CD4-positive, CD25-positive, alpha-beta regulatory T cell (primary cell): Measurements from ENCODE around the gene ME3. TPM values are rescaled to one million over a fixed set of nuclear protein-coding genes. Genes with fewer than 3 reads are reported as not detected.

Source experiments
- ATAC-seq, 2 donors: fragments of 150-1000 bp; cut with Tn5 transposase; one replicate each; pipeline ENCODE4 v1.10.0; 2021; ENCODE audit warnings: low read depth in 2 of 2, moderate number of reproducible peaks in 2 of 2, moderate library complexity in 1 of 2
- DNase-seq, 3 donors: peaks; one replicate each; pipeline versions ENCODE4 v3.0.0 to v3.0.0-alpha.2; 2012 to 2022; ENCODE audit warnings: mixed read lengths in 1 of 3
- H3K27ac ChIP-seq: one replicate; pipeline ENCODE4 v1.7.0; 2013; ENCODE audit warnings: mild to moderate bottlenecking, low read length; ENCODE audit not compliant: insufficient read depth, poor library complexity, severe bottlenecking
- H3K27me3 ChIP-seq: one replicate; pipeline ENCODE4 v1.7.0; 2013; ENCODE audit warnings: low read length; ENCODE audit not compliant: control insufficient read depth, insufficient read depth
- H3K36me3 ChIP-seq: one replicate; pipeline ENCODE4 v1.7.0; 2013; ENCODE audit warnings: mild to moderate bottlenecking, low read length, moderate library complexity; ENCODE audit not compliant: control insufficient read depth, insufficient read depth
- H3K4me1 ChIP-seq: 2 replicates; pipeline ENCODE4 v1.7.0; 2013; ENCODE audit warnings: mild to moderate bottlenecking, low read length; ENCODE audit not compliant: insufficient read depth, control insufficient read depth, poor library complexity, severe bottlenecking
- H3K4me3 ChIP-seq: one replicate; pipeline ENCODE4 v1.7.0; 2013; ENCODE audit warnings: low read depth, mild to moderate bottlenecking, low read length, moderate library complexity
- H3K9me3 ChIP-seq, 2 experiments: 1 replicate in 1 of 2; 2 replicates in 1 of 2; pipeline ENCODE4 v1.7.0; 2013; ENCODE audit warnings: low read length in 2 of 2, mild to moderate bottlenecking in 1 of 2, moderate library complexity in 1 of 2; ENCODE audit not compliant: control insufficient read depth in 2 of 2
- H3K27ac Mint-ChIP-seq, 3 donors: one replicate each; pipeline ENCODE4 v1.8.0; 2020 to 2022; ENCODE audit warnings: mild to moderate bottlenecking in 3 of 3, mixed read lengths in 3 of 3, moderate library complexity in 2 of 3
- H3K27me3 Mint-ChIP-seq: one replicate; pipeline ENCODE4 v1.8.0; 2022; ENCODE audit warnings: mild to moderate bottlenecking, mixed read lengths
- H3K36me3 Mint-ChIP-seq: one replicate; pipeline ENCODE4 v1.8.0; 2020; ENCODE audit warnings: mixed read lengths
- H3K4me1 Mint-ChIP-seq, 4 donors: one replicate each; pipeline ENCODE4 v1.8.0; 2020 to 2022; ENCODE audit warnings: mixed read lengths in 4 of 4, mild to moderate bottlenecking in 1 of 4
- H3K4me3 Mint-ChIP-seq, 4 donors: one replicate each; pipeline ENCODE4 v1.8.0; 2020 to 2022; ENCODE audit warnings: mild to moderate bottlenecking in 4 of 4, mixed read lengths in 4 of 4, moderate library complexity in 3 of 4
- H3K9me3 Mint-ChIP-seq, 7 donors: one replicate each; pipeline ENCODE4 v1.8.0; 2020 to 2022; ENCODE audit warnings: mixed read lengths in 7 of 7, mild to moderate bottlenecking in 3 of 7, moderate library complexity in 2 of 7
- polyA plus RNA-seq, 4 donors: library from polyadenylated mRNA; unstranded; fragments of 300-500 nt; fragmentation: Illumina TruSeq; gene quantifications; one replicate each; pipeline ENCODE4 v1.2.3, GENCODE V29; 2021
- total RNA-seq: library from RNA; stranded (reverse); gene quantifications from one replicate; pipeline ENCODE4 v1.2.3, GENCODE V29; 2022

Gene ME3
- total and polyA plus RNA-seq, 5 donors from 2014 or later, result 0.18 to 1.4 (median 0.38) TPM; not detected in 2

GRCh38 chr11:86671531-86672006, 847 bp downstream of the ME3 start:
- Histone ChIP-seq H3K27me3 (peaks cover 10% of the 10 kb centered on the region), H3K4me1 (peaks cover 3% of the 10 kb centered on the region), H3K9me3 (no peaks in the 10 kb centered on the region), H3K4me3 (no peak overlapping the region), H3K36me3 (no peaks in the 10 kb centered on the region), H3K27ac (no peak overlapping the region)
- peak in 1 of 2 donors; percentile 20 for ATAC-seq
- Mint-ChIP-seq H3K4me3 (peak overlapping the region; percentile 62 to 84 (median 73)), H3K4me1 (peaks cover 0 to 10% (median 5%) of the 10 kb centered on the region in 4 donors), H3K36me3 (no peaks in the 10 kb centered on the region), H3K27me3 (peaks cover 43% of the 10 kb centered on the region), H3K9me3 (peaks cover 0 to 5% (median 0%) of the 10 kb centered on the region in 7 donors), H3K27ac (no peak overlapping the region)
- DNase-seq, result peak in 1 of 3 donors; percentile 12

GRCh38 chr11:86670911-86671310, 1.5 kb downstream of the ME3 start:
- H3K27me3 ChIP-seq, result peaks cover 10% of the 10 kb centered on the region
- H3K36me3 ChIP-seq, result no peaks in the 10 kb centered on the region
- peaks cover 0 to 10% (median 5%) of the 10 kb centered on the region in 4 donors for H3K4me1 Mint-ChIP-seq
- no peaks in the 10 kb centered on the region for H3K9me3 ChIP-seq
- peak overlapping the region; percentile 62 to 84 (median 73) for H3K4me3 Mint-ChIP-seq
- H3K36me3 Mint-ChIP-seq, result no peaks in the 10 kb centered on the region
- DNase-seq (no peak), ATAC-seq (no peak)
- no peak overlapping the region for H3K27ac ChIP-seq
- H3K9me3 Mint-ChIP-seq, result peaks cover 0 to 5% (median 0%) of the 10 kb centered on the region in 7 donors
- H3K27me3 Mint-ChIP-seq, result peaks cover 44% of the 10 kb centered on the region
- H3K27ac Mint-ChIP-seq, result no peak overlapping the region
- peaks cover 3% of the 10 kb centered on the region for H3K4me1 ChIP-seq
- no peak overlapping the region for H3K4me3 ChIP-seq

- Histone ChIP-seq H3K9me3 (no peaks in the 10 kb centered on the region), H3K4me3 (no peak overlapping the region), H3K4me1 (peaks cover 3% of the 10 kb centered on the region), H3K27ac (no peak overlapping the region), H3K36me3 (no peaks in the 10 kb centered on the region), H3K27me3 (peaks cover 10% of the 10 kb centered on the region)
- Mint-ChIP-seq H3K27me3 (peaks cover 44% of the 10 kb centered on the region), H3K36me3 (no peaks in the 10 kb centered on the region), H3K27ac (no peak overlapping the region), H3K4me1 (peaks cover 0 to 10% (median 5%) of the 10 kb centered on the region in 4 donors), H3K9me3 (peaks cover 0 to 5% (median 1%) of the 10 kb centered on the region in 7 donors), H3K4me3 (no peak overlapping the region)
- DNase-seq (no peak), ATAC-seq (no peak)
These were observed 2.2 kb downstream of the ME3 start for GRCh38 chr11:86670181-86670580.

- peaks cover 10% of the 10 kb centered on the region for H3K27me3 ChIP-seq
- H3K9me3 ChIP-seq, result no peaks in the 10 kb centered on the region
- ATAC-seq, result no peak
- no peak for DNase-seq
- H3K4me3 ChIP-seq, result no peak overlapping the region
- no peaks in the 10 kb centered on the region for H3K36me3 ChIP-seq
- H3K27ac ChIP-seq, result no peak overlapping the region
- no peaks in the 10 kb centered on the region for H3K36me3 Mint-ChIP-seq
- H3K4me1 ChIP-seq, result peaks cover 3% of the 10 kb centered on the region
- H3K4me1 Mint-ChIP-seq, result peaks cover 0 to 10% (median 5%) of the 10 kb centered on the region in 4 donors
- peaks cover 0 to 5% (median 2%) of the 10 kb centered on the region in 7 donors for H3K9me3 Mint-ChIP-seq
- no peak overlapping the region for H3K4me3 Mint-ChIP-seq
- peaks cover 44% of the 10 kb centered on the region for H3K27me3 Mint-ChIP-seq
- H3K27ac Mint-ChIP-seq, result no peak overlapping the region
These were observed 3.0 kb downstream of the ME3 start for GRCh38 chr11:86669424-86669823.

- no peak overlapping the region for H3K4me3 ChIP-seq
- no peak overlapping the region for H3K27ac ChIP-seq
- ATAC-seq (no peak), DNase-seq (no peak)
- Mint-ChIP-seq H3K27me3 (peaks cover 44% of the 10 kb centered on the region), H3K4me1 (peaks cover 0 to 10% (median 5%) of the 10 kb centered on the region in 4 donors), H3K9me3 (peaks cover 0 to 5% (median 2%) of the 10 kb centered on the region in 7 donors), H3K36me3 (no peaks in the 10 kb centered on the region), H3K4me3 (no peak overlapping the region), H3K27ac (no peak overlapping the region)
- no peaks in the 10 kb centered on the region for H3K36me3 ChIP-seq
- peaks cover 3% of the 10 kb centered on the region for H3K4me1 ChIP-seq
- no peaks in the 10 kb centered on the region for H3K9me3 ChIP-seq
- peaks cover 10% of the 10 kb centered on the region for H3K27me3 ChIP-seq
These were observed 3.5 kb downstream of the ME3 start for GRCh38 chr11:86668929-86669328.

GRCh38 chr11:86666193-86666592, 6.2 kb downstream of the ME3 start:
- Mint-ChIP-seq H3K36me3 (no peaks in the 10 kb centered on the region), H3K9me3 (peaks cover 0 to 5% (median 0%) of the 10 kb centered on the region in 7 donors), H3K27ac (no peak overlapping the region), H3K4me1 (peaks cover 0 to 2% (median under 1%) of the 10 kb centered on the region in 4 donors), H3K4me3 (no peak overlapping the region), H3K27me3 (peaks cover 27% of the 10 kb centered on the region)
- DNase-seq, result no peak
- Histone ChIP-seq H3K4me3 (no peak overlapping the region), H3K4me1 (no peaks in the 10 kb centered on the region), H3K36me3 (no peaks in the 10 kb centered on the region), H3K27ac (no peak overlapping the region), H3K9me3 (no peaks in the 10 kb centered on the region), H3K27me3 (peaks cover 10% of the 10 kb centered on the region)
- no peak for ATAC-seq

- H3K27me3 ChIP-seq, result peaks cover 8% of the 10 kb centered on the region
These were observed 7.5 kb downstream of the ME3 start for GRCh38 chr11:86664930-86665329.

GRCh38 chr11:86663761-86664160, 8.7 kb downstream of the ME3 start:
- no peak for DNase-seq
- Histone ChIP-seq H3K27ac (no peak overlapping the region), H3K9me3 (no peaks in the 10 kb centered on the region), H3K27me3 (peaks cover 3% of the 10 kb centered on the region), H3K4me1 (no peaks in the 10 kb centered on the region), H3K4me3 (no peak overlapping the region), H3K36me3 (no peaks in the 10 kb centered on the region)
- H3K4me3 Mint-ChIP-seq, result no peak overlapping the region
- peaks cover 10% of the 10 kb centered on the region for H3K27me3 Mint-ChIP-seq
- no peaks in the 10 kb centered on the region for H3K4me1 Mint-ChIP-seq
- H3K9me3 Mint-ChIP-seq, result peaks cover 0 to 8% (median 2%) of the 10 kb centered on the region in 7 donors
- ATAC-seq, result no peak
- H3K36me3 Mint-ChIP-seq, result no peaks in the 10 kb centered on the region
- H3K27ac Mint-ChIP-seq, result no peak overlapping the region

More at GRCh38 chr11:86664930-86665329, 7.5 kb downstream of the ME3 start:
- Mint-ChIP-seq H3K9me3 (peaks cover 0 to 5% (median 0%) of the 10 kb centered on the region in 7 donors), H3K27ac (no peak overlapping the region), H3K4me3 (no peak overlapping the region), H3K4me1 (no peaks in the 10 kb centered on the region), H3K36me3 (no peaks in the 10 kb centered on the region), H3K27me3 (peaks cover 16% of the 10 kb centered on the region)
- Histone ChIP-seq H3K27ac (no peak overlapping the region), H3K9me3 (no peaks in the 10 kb centered on the region), H3K36me3 (no peaks in the 10 kb centered on the region), H3K4me1 (no peaks in the 10 kb centered on the region), H3K4me3 (no peak overlapping the region)
- ATAC-seq (no peak), DNase-seq (no peak)
